Measurements from ENCODE around the gene DNAH17. TPM values are rescaled to one million over a fixed set of nuclear protein-coding genes. Genes with fewer than 3 reads are reported as not detected.

The DNAH17 gene
- total and polyA plus RNA-seq, 4 donors: 0.61 to 4.8 (median 2.7) TPM

DNA sequence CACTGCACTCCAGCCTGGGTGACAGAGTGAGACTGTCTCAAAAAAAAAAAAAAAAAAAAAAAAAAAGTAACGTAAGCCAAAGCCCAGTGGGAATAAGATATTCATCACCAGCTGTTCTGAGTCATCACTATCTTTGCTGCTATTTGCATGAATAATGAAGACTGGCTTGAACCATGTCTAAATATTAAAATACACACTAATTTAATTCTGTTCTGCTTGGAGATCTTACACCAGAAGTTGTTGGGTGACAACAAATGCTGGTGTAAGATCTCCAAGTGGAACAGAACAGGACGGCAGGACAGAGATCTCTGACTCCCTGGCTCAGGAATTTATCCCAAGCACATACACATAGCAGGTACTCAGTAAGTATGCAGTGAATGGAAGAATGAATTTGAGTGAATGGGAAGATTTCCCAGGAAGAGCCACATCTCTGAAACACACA lies 19.6 kb downstream of the DNAH17 start:
- Histone ChIP-seq H3K4me1 (ENCODE audit: control insufficient read depth, insufficient read depth, low read length) (peaks cover 3% of the 10 kb centered on the region), H3K36me3 (ENCODE audit: control insufficient read depth, insufficient read depth, low read length) (no peaks in the 10 kb centered on the region), H3K9me3 (ENCODE audit: control insufficient read depth, insufficient read depth, low read length) (no peaks in the 10 kb centered on the region), H3K4me3 (ENCODE audit: low read depth, low read length) (no peak overlapping the region), H3K27me3 (ENCODE audit: control insufficient read depth, insufficient read depth, low read length) (no peaks in the 10 kb centered on the region), H3K27ac (ENCODE audit: low read depth, low read length) (no peak overlapping the region)
- WGBS (ENCODE audit: insufficient coverage): no CpG with 5 or more reads among the region's 2 CpGs
- DNase-seq (ENCODE audit: low read depth in 4 of 6, low spot score in 6 of 6): peak in 1 of 6 donors; percentile 24

DNA sequence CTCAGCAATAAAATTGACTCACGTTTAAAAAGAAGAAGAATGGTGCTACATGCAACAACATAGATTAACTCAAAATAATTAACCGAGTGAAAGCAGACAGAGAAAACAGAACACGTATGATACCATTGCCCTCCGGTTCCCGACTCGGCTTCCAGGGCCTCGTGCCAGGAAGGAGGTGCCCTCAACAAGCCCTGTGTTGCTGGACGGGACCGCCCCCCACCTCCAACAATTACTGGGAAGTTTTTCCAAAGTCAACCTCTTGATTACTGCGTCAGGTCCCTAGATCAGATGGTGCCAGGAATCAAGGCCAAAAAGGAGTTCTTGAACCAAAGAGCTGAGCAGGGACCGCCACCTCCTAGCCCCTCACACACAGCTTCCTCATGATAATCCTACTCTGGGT lies 20.4 kb downstream of the DNAH17 start:
- H3K27ac ChIP-seq (ENCODE audit: low read depth, low read length): no peak overlapping the region
- H3K27me3 ChIP-seq (ENCODE audit: control insufficient read depth, insufficient read depth, low read length): no peaks in the 10 kb centered on the region
- no peaks in the 10 kb centered on the region for H3K36me3 ChIP-seq (ENCODE audit: control insufficient read depth, insufficient read depth, low read length)
- WGBS (ENCODE audit: insufficient coverage): 76% methylated on average over 10 of the region's 11 CpGs
- peaks cover 3% of the 10 kb centered on the region for H3K4me1 ChIP-seq (ENCODE audit: control insufficient read depth, insufficient read depth, low read length)
- H3K4me3 ChIP-seq (ENCODE audit: low read depth, low read length): no peak overlapping the region
- no peaks in the 10 kb centered on the region for H3K9me3 ChIP-seq (ENCODE audit: control insufficient read depth, insufficient read depth, low read length)
- no peak for DNase-seq (ENCODE audit: low read depth in 4 of 6, low spot score in 6 of 6)

GRCh38 chr17:78555746-78556401 lies 21.3 kb downstream of the DNAH17 start:
- Histone ChIP-seq H3K9me3 (ENCODE audit: control insufficient read depth, insufficient read depth, low read length) (no peaks in the 10 kb centered on the region), H3K27me3 (ENCODE audit: control insufficient read depth, insufficient read depth, low read length) (no peaks in the 10 kb centered on the region), H3K4me3 (ENCODE audit: low read depth, low read length) (no peak overlapping the region), H3K27ac (ENCODE audit: low read depth, low read length) (no peak overlapping the region), H3K4me1 (ENCODE audit: control insufficient read depth, insufficient read depth, low read length) (no peaks in the 10 kb centered on the region), H3K36me3 (ENCODE audit: control insufficient read depth, insufficient read depth, low read length) (no peaks in the 10 kb centered on the region)
- peak in 1 of 6 donors; percentile 23 for DNase-seq (ENCODE audit: low read depth in 4 of 6, low spot score in 6 of 6)
- WGBS (ENCODE audit: insufficient coverage): 81% methylated on average over 6 of the region's 6 CpGs

DNA sequence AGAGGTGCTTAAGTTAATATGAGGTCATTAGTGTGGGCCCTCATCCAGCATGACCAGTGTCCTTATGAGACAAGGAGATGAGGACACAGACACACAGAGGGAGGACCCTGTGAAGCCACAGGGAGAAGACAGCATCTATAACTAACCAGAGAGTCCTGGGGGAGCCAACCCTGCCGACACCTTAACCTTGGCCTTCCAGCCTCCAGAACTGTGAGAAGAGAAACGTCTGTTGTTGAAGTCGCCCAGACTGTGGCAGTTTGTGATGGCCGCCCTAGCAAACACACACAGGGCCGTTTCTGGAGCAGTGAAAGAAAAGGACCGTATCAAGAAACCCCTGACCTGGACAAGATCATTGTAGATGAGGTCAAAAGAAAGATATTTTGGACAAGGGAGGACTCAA lies 26.7 kb downstream of the DNAH17 start:
- H3K27me3 ChIP-seq (ENCODE audit: control insufficient read depth, insufficient read depth, low read length): no peaks in the 10 kb centered on the region
- no peaks in the 10 kb centered on the region for H3K4me1 ChIP-seq (ENCODE audit: control insufficient read depth, insufficient read depth, low read length)
- WGBS (ENCODE audit: insufficient coverage): 77% methylated on average over 5 of the region's 6 CpGs

GRCh38 chr17:78548725-78549124 lies 28.5 kb downstream of the DNAH17 start:
- no peak overlapping the region for H3K27ac ChIP-seq (ENCODE audit: low read depth, low read length)
- peaks cover 2% of the 10 kb centered on the region for H3K9me3 ChIP-seq (ENCODE audit: control insufficient read depth, insufficient read depth, low read length)
- no peak for DNase-seq (ENCODE audit: low read depth in 4 of 6, low spot score in 6 of 6)
- no peaks in the 10 kb centered on the region for H3K27me3 ChIP-seq (ENCODE audit: control insufficient read depth, insufficient read depth, low read length)
- 85% methylated on average over 5 of the region's 5 CpGs for WGBS (ENCODE audit: insufficient coverage)
- no peaks in the 10 kb centered on the region for H3K4me1 ChIP-seq (ENCODE audit: control insufficient read depth, insufficient read depth, low read length)
- no peak overlapping the region for H3K4me3 ChIP-seq (ENCODE audit: low read depth, low read length)
- no peaks in the 10 kb centered on the region for H3K36me3 ChIP-seq (ENCODE audit: control insufficient read depth, insufficient read depth, low read length)

More for the DNA sequence above, 26.7 kb downstream of the DNAH17 start:
- no peaks in the 10 kb centered on the region for H3K36me3 ChIP-seq (ENCODE audit: control insufficient read depth, insufficient read depth, low read length)
- no peak overlapping the region for H3K4me3 ChIP-seq (ENCODE audit: low read depth, low read length)
- DNase-seq (ENCODE audit: low read depth in 4 of 6, low spot score in 6 of 6): no peak
- peaks cover 2% of the 10 kb centered on the region for H3K9me3 ChIP-seq (ENCODE audit: control insufficient read depth, insufficient read depth, low read length)
- no peak overlapping the region for H3K27ac ChIP-seq (ENCODE audit: low read depth, low read length)

DNA sequence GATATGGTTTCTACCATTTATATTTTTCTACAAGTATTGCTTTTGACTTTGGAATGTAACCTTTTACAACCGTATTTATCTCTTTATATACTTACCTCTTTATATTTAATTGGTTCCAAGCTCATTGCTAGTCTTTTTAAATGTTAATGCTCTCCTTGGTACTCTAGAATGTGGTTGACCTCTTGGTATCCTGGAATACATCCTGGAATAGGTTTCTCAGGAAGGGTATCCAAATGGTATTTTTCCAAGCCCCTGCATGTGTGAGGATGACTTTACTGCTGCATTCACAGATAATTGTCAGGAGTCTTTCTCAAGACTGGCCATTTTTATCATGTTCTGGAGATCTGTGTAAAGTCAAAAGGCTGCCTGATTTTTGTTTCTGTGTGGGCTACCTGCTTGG lies 30.2 kb downstream of the DNAH17 start:
- Histone ChIP-seq H3K27me3 (ENCODE audit: control insufficient read depth, insufficient read depth, low read length) (no peaks in the 10 kb centered on the region), H3K9me3 (ENCODE audit: control insufficient read depth, insufficient read depth, low read length) (peaks cover 2% of the 10 kb centered on the region), H3K4me1 (ENCODE audit: control insufficient read depth, insufficient read depth, low read length) (no peaks in the 10 kb centered on the region), H3K36me3 (ENCODE audit: control insufficient read depth, insufficient read depth, low read length) (no peaks in the 10 kb centered on the region), H3K27ac (ENCODE audit: low read depth, low read length) (no peak overlapping the region), H3K4me3 (ENCODE audit: low read depth, low read length) (no peak overlapping the region)
- no peak for DNase-seq (ENCODE audit: low read depth in 4 of 6, low spot score in 6 of 6)
- WGBS (ENCODE audit: insufficient coverage): no CpG with 5 or more reads among the region's 1 CpG

DNA sequence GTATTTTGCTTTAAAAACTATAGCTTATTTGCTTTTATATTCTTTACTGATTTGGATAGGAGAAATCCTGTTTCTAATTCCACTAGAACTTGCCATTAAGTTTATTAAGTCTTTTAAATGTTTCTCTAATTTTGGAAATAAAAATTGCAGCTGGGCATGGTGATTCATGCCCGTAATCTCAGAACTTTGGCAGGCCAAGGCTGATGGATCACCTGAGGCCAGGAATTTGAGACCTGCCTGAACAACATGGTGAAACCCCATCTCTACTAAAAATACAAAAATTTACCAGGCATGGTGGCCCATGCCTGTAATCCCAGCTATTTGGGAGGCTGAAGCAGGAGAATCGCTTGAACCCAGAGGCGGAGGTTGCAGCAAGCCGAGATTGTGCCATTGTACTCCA lies 30.7 kb downstream of the DNAH17 start:
- H3K36me3 ChIP-seq (ENCODE audit: control insufficient read depth, insufficient read depth, low read length): no peaks in the 10 kb centered on the region
- H3K4me3 ChIP-seq (ENCODE audit: low read depth, low read length): no peak overlapping the region
- no peak for DNase-seq (ENCODE audit: low read depth in 4 of 6, low spot score in 6 of 6)
- H3K27me3 ChIP-seq (ENCODE audit: control insufficient read depth, insufficient read depth, low read length): no peaks in the 10 kb centered on the region
- WGBS (ENCODE audit: insufficient coverage): 80% methylated on average over 1 of the region's 4 CpGs
- H3K27ac ChIP-seq (ENCODE audit: low read depth, low read length): no peak overlapping the region
- no peaks in the 10 kb centered on the region for H3K4me1 ChIP-seq (ENCODE audit: control insufficient read depth, insufficient read depth, low read length)
- H3K9me3 ChIP-seq (ENCODE audit: control insufficient read depth, insufficient read depth, low read length): peaks cover 2% of the 10 kb centered on the region

- H3K4me3 ChIP-seq (ENCODE audit: low read depth, low read length): no peak overlapping the region
- no peaks in the 10 kb centered on the region for H3K27me3 ChIP-seq (ENCODE audit: control insufficient read depth, insufficient read depth, low read length)
- no peak overlapping the region for H3K27ac ChIP-seq (ENCODE audit: low read depth, low read length)
- no peaks in the 10 kb centered on the region for H3K36me3 ChIP-seq (ENCODE audit: control insufficient read depth, insufficient read depth, low read length)
- WGBS (ENCODE audit: insufficient coverage): 84% methylated on average over 7 of the region's 17 CpGs
- peaks cover 2% of the 10 kb centered on the region for H3K9me3 ChIP-seq (ENCODE audit: control insufficient read depth, insufficient read depth, low read length)
- H3K4me1 ChIP-seq (ENCODE audit: control insufficient read depth, insufficient read depth, low read length): no peaks in the 10 kb centered on the region
- no peak for DNase-seq (ENCODE audit: low read depth in 4 of 6, low spot score in 6 of 6)
Measured at GRCh38 chr17:78544881-78545755, 32.1 kb downstream of the DNAH17 start.

- H3K4me1 ChIP-seq (ENCODE audit: control insufficient read depth, insufficient read depth, low read length): no peaks in the 10 kb centered on the region
- no peaks in the 10 kb centered on the region for H3K27me3 ChIP-seq (ENCODE audit: control insufficient read depth, insufficient read depth, low read length)
- DNase-seq (ENCODE audit: low read depth in 4 of 6, low spot score in 6 of 6): no peak
- no peak overlapping the region for H3K4me3 ChIP-seq (ENCODE audit: low read depth, low read length)
- no peak overlapping the region for H3K27ac ChIP-seq (ENCODE audit: low read depth, low read length)
- no peaks in the 10 kb centered on the region for H3K36me3 ChIP-seq (ENCODE audit: control insufficient read depth, insufficient read depth, low read length)
- no peaks in the 10 kb centered on the region for H3K9me3 ChIP-seq (ENCODE audit: control insufficient read depth, insufficient read depth, low read length)
- 50% methylated on average over 4 of the region's 7 CpGs for WGBS (ENCODE audit: insufficient coverage)
Measured at GRCh38 chr17:78541488-78542206, 35.5 kb downstream of the DNAH17 start.

Measured in spinal cord (tissue), 10 donors.